SK-N-SH (cell line): ENCODE measurements around the gene CPZ.

ENCODE experiments used
- CTCF ChIP-seq: fragments of 200-600 bp; sonication (generic); IDR thresholded peaks from 2 replicates; pipeline ENCODE4 v1.6.1; 2017; ENCODE audit warnings: antibody characterized with exemption, mild to moderate bottlenecking, moderate library complexity
- EZH2phosphoT487 ChIP-seq: fragments of 200-600 bp; sonication (generic); IDR thresholded peaks from 2 replicates; pipeline ENCODE4 v1.6.1; 2017; ENCODE audit warnings: low read depth, mixed run types, mild to moderate bottlenecking, antibody characterized with exemption, moderate library complexity, borderline replicate concordance
- SMC3 ChIP-seq: IDR thresholded peaks from 2 replicates; pipeline ENCODE4 v1.6.1; 2012; ENCODE audit warnings: low read depth, low read length, improper control_type of control experiment
- TEAD4 ChIP-seq: IDR thresholded peaks from 2 replicates; pipeline ENCODE4 v1.4.0; 2012; ENCODE audit warnings: mild to moderate bottlenecking, borderline replicate concordance; ENCODE audit not compliant: insufficient read depth
- YY1 ChIP-seq: IDR thresholded peaks from 2 replicates; pipeline ENCODE4 v1.4.0; 2012; ENCODE audit warnings: low read depth, mild to moderate bottlenecking

GRCh38 chr4:8544282-8544681, 48.3 kb upstream of the CPZ start:
- TF ChIP-seq EZH2phosphoT487 (no peak), CTCF (no peak), YY1 (no peak), SMC3 (no peak), TEAD4 (no peak)
